ENCODE data around the gene ANKRD28.

DNA sequence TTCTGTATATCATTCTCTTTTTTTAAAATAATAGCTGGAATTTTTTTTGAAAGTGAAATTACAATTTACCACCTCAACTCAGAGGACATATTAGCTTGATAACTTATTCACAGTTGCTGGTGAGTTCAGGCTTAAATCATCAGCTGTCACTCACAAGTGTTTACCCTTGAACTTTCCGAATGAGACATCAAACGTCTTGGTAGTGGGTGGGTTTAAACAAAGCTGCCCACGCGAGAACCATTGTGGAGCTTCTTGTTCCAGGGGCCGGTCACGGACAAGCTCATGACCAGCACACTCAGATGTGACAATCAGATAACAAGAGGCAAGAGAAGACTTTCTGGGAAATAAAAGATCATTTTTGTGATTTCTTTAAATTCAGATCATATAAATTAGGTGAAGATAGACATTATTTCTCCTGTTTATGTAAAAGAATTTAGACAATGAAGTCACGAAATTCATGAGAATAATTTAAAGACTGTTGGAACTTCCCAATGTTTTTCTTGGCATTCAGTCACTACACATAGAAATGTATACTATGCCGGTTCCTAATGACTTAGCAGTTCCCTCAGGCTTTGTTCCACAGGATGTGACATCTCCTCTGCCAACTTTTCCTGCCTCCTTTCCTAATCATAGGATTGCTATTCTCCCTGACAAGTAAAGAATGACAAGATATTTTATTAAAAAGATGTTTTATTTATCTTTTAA lies 167.0 kb downstream of the ANKRD28 start:
- TF ChIP-seq, protein P1, sequence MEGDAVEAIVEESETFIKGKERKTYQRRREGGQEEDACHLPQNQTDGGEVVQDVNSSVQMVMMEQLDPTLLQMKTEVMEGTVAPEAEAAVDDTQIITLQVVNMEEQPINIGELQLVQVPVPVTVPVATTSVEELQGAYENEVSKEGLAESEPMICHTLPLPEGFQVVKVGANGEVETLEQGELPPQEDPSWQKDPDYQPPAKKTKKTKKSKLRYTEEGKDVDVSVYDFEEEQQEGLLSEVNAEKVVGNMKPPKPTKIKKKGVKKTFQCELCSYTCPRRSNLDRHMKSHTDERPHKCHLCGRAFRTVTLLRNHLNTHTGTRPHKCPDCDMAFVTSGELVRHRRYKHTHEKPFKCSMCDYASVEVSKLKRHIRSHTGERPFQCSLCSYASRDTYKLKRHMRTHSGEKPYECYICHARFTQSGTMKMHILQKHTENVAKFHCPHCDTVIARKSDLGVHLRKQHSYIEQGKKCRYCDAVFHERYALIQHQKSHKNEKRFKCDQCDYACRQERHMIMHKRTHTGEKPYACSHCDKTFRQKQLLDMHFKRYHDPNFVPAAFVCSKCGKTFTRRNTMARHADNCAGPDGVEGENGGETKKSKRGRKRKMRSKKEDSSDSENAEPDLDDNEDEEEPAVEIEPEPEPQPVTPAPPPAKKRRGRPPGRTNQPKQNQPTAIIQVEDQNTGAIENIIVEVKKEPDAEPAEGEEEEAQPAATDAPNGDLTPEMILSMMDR (IDR thresholded peaks at IDR 0.05): no peak
- TF ChIP-seq POLR2AphosphoS5 (IDR thresholded peaks at IDR 0.05) (no peak), POLR2A (IDR thresholded peaks at IDR 0.05) (no peak)

Measured in sigmoid colon (tissue), 4 donors.